Adrenal gland (tissue), 5 donors: Measurements from ENCODE around the gene CAMSAP2.

ENCODE experiments used
- POLR2A ChIP-seq, 2 donors: fragments of 450-650 bp; IDR thresholded peaks; one replicate each; pipeline ENCODE4 v1.6.1; 2017; ENCODE audit warnings: antibody characterized with exemption in 2 of 2, mild to moderate bottlenecking in 2 of 2, moderate library complexity in 1 of 2
- TF ChIP-seq, protein P1 (sequence below), 6 experiments: fragments of 450-650 bp in 4 of 6; fragments of 200-600 bp in 2 of 6; sonication (generic) in 1 of 6; IDR thresholded peaks; 1 replicate in 5 of 6; 2 replicates in 1 of 6; pipeline versions ENCODE4 v1.5.1 to v1.8.0; 2016 to 2021; ENCODE audit warnings: antibody characterized with exemption in 6 of 6, mild to moderate bottlenecking in 2 of 6, moderate library complexity in 1 of 6
- donor health status: DM: no; HTN: no; CAD: no.

- TF ChIP-seq, protein P1, sequence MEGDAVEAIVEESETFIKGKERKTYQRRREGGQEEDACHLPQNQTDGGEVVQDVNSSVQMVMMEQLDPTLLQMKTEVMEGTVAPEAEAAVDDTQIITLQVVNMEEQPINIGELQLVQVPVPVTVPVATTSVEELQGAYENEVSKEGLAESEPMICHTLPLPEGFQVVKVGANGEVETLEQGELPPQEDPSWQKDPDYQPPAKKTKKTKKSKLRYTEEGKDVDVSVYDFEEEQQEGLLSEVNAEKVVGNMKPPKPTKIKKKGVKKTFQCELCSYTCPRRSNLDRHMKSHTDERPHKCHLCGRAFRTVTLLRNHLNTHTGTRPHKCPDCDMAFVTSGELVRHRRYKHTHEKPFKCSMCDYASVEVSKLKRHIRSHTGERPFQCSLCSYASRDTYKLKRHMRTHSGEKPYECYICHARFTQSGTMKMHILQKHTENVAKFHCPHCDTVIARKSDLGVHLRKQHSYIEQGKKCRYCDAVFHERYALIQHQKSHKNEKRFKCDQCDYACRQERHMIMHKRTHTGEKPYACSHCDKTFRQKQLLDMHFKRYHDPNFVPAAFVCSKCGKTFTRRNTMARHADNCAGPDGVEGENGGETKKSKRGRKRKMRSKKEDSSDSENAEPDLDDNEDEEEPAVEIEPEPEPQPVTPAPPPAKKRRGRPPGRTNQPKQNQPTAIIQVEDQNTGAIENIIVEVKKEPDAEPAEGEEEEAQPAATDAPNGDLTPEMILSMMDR (IDR thresholded peaks at IDR 0.05), result no peak
- TF ChIP-seq POLR2A (IDR thresholded peaks at IDR 0.05), result no peak
These were observed 111.9 kb downstream of the CAMSAP2 start for GRCh38 chr1:200850554-200850953.
